HFFc6 (cell line): ENCODE data around the gene SPTB. TPM values are rescaled to one million over a fixed set of nuclear protein-coding genes. Genes with fewer than 3 reads are reported as not detected.

Experiments used
- DNase-seq: peaks from one replicate; pipeline ENCODE4 v3.0.0-alpha.2; 2018
- H3K27ac Mint-ChIP-seq: 2 replicates; pipeline ENCODE4 v1.8.0; 2020; ENCODE audit warnings: mild to moderate bottlenecking, mixed read lengths
- H3K27me3 Mint-ChIP-seq: 2 replicates; pipeline ENCODE4 v1.8.0; 2021; ENCODE audit warnings: mild to moderate bottlenecking, moderate library complexity, mixed read lengths; ENCODE audit not compliant: insufficient read depth
- H3K36me3 Mint-ChIP-seq: 2 replicates; pipeline ENCODE4 v1.8.0; 2021; ENCODE audit warnings: low read depth, mixed read lengths
- H3K4me1 Mint-ChIP-seq: 2 replicates; pipeline ENCODE4 v1.8.0; 2020; ENCODE audit warnings: low read depth, mixed read lengths
- H3K4me3 Mint-ChIP-seq: 2 replicates; pipeline ENCODE4 v1.8.0; 2020; ENCODE audit warnings: mild to moderate bottlenecking, moderate library complexity, mixed read lengths
- H3K9me3 Mint-ChIP-seq: 2 replicates; pipeline ENCODE4 v1.8.0; 2020; ENCODE audit warnings: mild to moderate bottlenecking, mixed read lengths
- total RNA-seq, 6 experiments: library from RNA; stranded (reverse); fragmentation: NEBNext Ultra II Directional; extraction: Animal tissue kit (Norgen Biotek cat#: 25700); gene quantifications; 2 replicates in 1 of 6; 3 replicates in 5 of 6; pipeline ENCODE4 v1.2.3, GENCODE V29; 2021
- TF ChIP-seq, protein P1 (sequence below): fragments of 200-600 bp; sonication (generic); IDR thresholded peaks from 2 replicates; pipeline ENCODE4 v1.5.0; 2021; ENCODE audit warnings: antibody characterized with exemption, mild to moderate bottlenecking

SPTB gene
- total RNA-seq, 6 experiments from 2014 or later: 0.58 to 1.1 (median 0.72) TPM

DNA sequence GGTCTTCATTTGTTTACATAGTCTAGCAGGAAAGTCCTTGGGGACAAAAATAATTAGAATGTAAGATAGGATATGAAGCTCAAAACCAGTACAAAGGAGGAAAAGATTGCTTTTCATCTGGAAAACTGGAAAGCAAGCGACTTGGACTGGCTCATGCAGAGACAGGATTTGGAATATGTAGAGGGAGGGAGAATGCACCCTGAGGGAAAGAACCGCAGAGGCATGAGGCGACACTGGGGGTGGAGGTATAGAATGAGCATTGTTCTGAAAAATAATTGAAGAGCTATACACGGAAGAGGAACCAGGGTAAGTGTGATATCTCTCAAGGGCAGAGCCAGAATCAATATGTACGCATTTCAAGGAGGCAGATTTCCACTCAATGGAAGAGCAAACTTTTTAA, 90.0 kb downstream of the SPTB start:
- Mint-ChIP-seq H3K27me3 (peaks cover 2% of the 10 kb centered on the region), H3K4me1 (peaks cover 36% of the 10 kb centered on the region), H3K27ac (no peak overlapping the region), H3K4me3 (no peak overlapping the region), H3K36me3 (no peaks in the 10 kb centered on the region; the same call in 1 of the 2 replicates), H3K9me3 (no peaks in the 10 kb centered on the region)
- DNase-seq: no peak
- TF ChIP-seq, protein P1, sequence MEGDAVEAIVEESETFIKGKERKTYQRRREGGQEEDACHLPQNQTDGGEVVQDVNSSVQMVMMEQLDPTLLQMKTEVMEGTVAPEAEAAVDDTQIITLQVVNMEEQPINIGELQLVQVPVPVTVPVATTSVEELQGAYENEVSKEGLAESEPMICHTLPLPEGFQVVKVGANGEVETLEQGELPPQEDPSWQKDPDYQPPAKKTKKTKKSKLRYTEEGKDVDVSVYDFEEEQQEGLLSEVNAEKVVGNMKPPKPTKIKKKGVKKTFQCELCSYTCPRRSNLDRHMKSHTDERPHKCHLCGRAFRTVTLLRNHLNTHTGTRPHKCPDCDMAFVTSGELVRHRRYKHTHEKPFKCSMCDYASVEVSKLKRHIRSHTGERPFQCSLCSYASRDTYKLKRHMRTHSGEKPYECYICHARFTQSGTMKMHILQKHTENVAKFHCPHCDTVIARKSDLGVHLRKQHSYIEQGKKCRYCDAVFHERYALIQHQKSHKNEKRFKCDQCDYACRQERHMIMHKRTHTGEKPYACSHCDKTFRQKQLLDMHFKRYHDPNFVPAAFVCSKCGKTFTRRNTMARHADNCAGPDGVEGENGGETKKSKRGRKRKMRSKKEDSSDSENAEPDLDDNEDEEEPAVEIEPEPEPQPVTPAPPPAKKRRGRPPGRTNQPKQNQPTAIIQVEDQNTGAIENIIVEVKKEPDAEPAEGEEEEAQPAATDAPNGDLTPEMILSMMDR: no peak

DNA sequence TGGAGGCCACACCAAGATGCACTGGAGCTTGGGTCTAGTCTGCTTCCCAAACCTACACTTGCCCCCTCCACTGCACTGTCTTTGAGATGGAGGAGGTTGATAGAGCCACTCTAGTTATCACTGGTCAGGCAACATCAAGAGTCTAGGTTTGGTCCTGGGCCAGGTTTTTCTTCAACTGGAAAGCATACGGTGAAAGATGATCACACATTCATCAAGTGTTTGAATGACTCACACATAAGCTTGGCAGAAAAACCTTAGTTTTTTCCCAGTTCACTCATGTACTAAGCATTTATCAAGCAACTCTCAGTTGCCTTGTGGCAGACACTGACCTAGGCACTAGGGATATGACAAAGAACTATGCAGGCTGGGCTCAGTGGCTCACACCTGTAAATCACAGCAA, 91.0 kb downstream of the SPTB start:
- TF ChIP-seq, protein P1: no peak
- peak; percentile 93 for DNase-seq
- H3K4me3 Mint-ChIP-seq: no peak overlapping the region
- H3K4me1 Mint-ChIP-seq: peaks cover 36% of the 10 kb centered on the region
- H3K27me3 Mint-ChIP-seq: peaks cover 2% of the 10 kb centered on the region
- no peaks in the 10 kb centered on the region; the same call in 1 of the 2 replicates for H3K36me3 Mint-ChIP-seq
- H3K27ac Mint-ChIP-seq: peak overlapping the region; percentile 58; the same call in 1 of the 2 replicates
- H3K9me3 Mint-ChIP-seq: no peaks in the 10 kb centered on the region

- TF ChIP-seq, protein P1: no peak
- no peak overlapping the region for H3K4me3 Mint-ChIP-seq
- H3K36me3 Mint-ChIP-seq: no peaks in the 10 kb centered on the region; the same call in 1 of the 2 replicates
- peaks cover 2% of the 10 kb centered on the region for H3K27me3 Mint-ChIP-seq
- no peak for DNase-seq
- no peaks in the 10 kb centered on the region for H3K9me3 Mint-ChIP-seq
- H3K27ac Mint-ChIP-seq: no peak overlapping the region
- peaks cover 36% of the 10 kb centered on the region for H3K4me1 Mint-ChIP-seq
These were observed 92.1 kb downstream of the SPTB start for GRCh38 chr14:64787619-64788018.

- Mint-ChIP-seq H3K27me3 (peaks cover 2% of the 10 kb centered on the region), H3K27ac (no peak overlapping the region), H3K4me1 (peaks cover 36% of the 10 kb centered on the region), H3K9me3 (no peaks in the 10 kb centered on the region), H3K36me3 (no peaks in the 10 kb centered on the region; the same call in 1 of the 2 replicates), H3K4me3 (no peak overlapping the region)
- TF ChIP-seq, protein P1: no peak
- DNase-seq: no peak
These were observed 93.2 kb downstream of the SPTB start for GRCh38 chr14:64786296-64787149.

GRCh38 chr14:64784006-64784405, 95.7 kb downstream of the SPTB start:
- Mint-ChIP-seq H3K27ac (no peak overlapping the region), H3K27me3 (no peaks in the 10 kb centered on the region; the same call in none of the 2 replicates), H3K4me3 (no peak overlapping the region), H3K9me3 (no peaks in the 10 kb centered on the region), H3K36me3 (no peaks in the 10 kb centered on the region; the same call in 1 of the 2 replicates), H3K4me1 (peaks cover 26% of the 10 kb centered on the region)
- no peak for DNase-seq
- TF ChIP-seq, protein P1: no peak
